Lung (tissue), 12 donors: ENCODE results near the gene CCL2. TPM values are rescaled to one million over a fixed set of nuclear protein-coding genes. Genes with fewer than 3 reads are reported as not detected.
"Not testable (repeated sequence)": the region's sequence is repeated elsewhere in the genome, so short reads cannot be mapped to it uniquely, and the experiment has no call there.

ENCODE experiments used
- ATAC-seq: fragments of 200-7000 bp; cut with Tn5 transposase; one replicate; pipeline ENCODE4 v1.9.1; 2020; ENCODE audit warnings: moderate number of reproducible peaks; ENCODE audit not compliant: insufficient read depth, low FRiP score
- DNase-seq, 3 donors: peaks; one replicate each; pipeline ENCODE4 v3.0.0-alpha.2; 2013 to 2017
- H3K27ac ChIP-seq, 2 donors: one replicate each; pipeline ENCODE4 v1.5.1; 2013; ENCODE audit warnings: mild to moderate bottlenecking in 2 of 2, moderate library complexity in 2 of 2, control low read depth in 1 of 2, inconsistent platforms in 1 of 2, low read depth in 1 of 2, low read length in 1 of 2
- H3K27me3 ChIP-seq, 3 donors: one replicate each; pipeline ENCODE4 v1.5.1; 2013; ENCODE audit warnings: low read length in 2 of 3; ENCODE audit not compliant: control insufficient read depth in 3 of 3, insufficient read depth in 3 of 3
- H3K36me3 ChIP-seq, 4 donors: one replicate each; pipeline ENCODE4 v1.5.1; 2013; ENCODE audit warnings: low read length in 4 of 4, mild to moderate bottlenecking in 1 of 4, moderate library complexity in 1 of 4; ENCODE audit not compliant: control insufficient read depth in 4 of 4, insufficient read depth in 4 of 4
- H3K4me1 ChIP-seq, 5 donors: one replicate each; pipeline ENCODE4 v1.5.1; 2013; ENCODE audit warnings: low read length in 5 of 5, mild to moderate bottlenecking in 2 of 5, moderate library complexity in 1 of 5; ENCODE audit not compliant: control insufficient read depth in 5 of 5, insufficient read depth in 5 of 5
- H3K4me3 ChIP-seq: one replicate; pipeline ENCODE4 v1.5.1; 2013; ENCODE audit warnings: mild to moderate bottlenecking, control low read depth, moderate library complexity
- H3K9ac ChIP-seq, 2 donors: one replicate each; pipeline ENCODE4 v1.5.1; 2013; ENCODE audit warnings: low read length in 2 of 2, control low read depth in 1 of 2; ENCODE audit not compliant: insufficient read depth in 1 of 2
- H3K9me3 ChIP-seq, 4 donors: one replicate each; pipeline ENCODE4 v1.5.1; 2013; ENCODE audit warnings: low read length in 3 of 4, mild to moderate bottlenecking in 1 of 4, moderate library complexity in 1 of 4; ENCODE audit not compliant: control insufficient read depth in 4 of 4, insufficient read depth in 3 of 4
- CTCF ChIP-seq: IDR thresholded peaks from 2 replicates; pipeline ENCODE4 v1.5.1; 2012; ENCODE audit warnings: mild to moderate bottlenecking; ENCODE audit errors: control extremely low read depth, extremely low read depth
- WGBS, 2 donors: extraction: QIAGEN DNeasy Blood & Tissue Kit; methylation state at CpG; one replicate each; pipeline ENCODE4 v1.1.7; 2013; 5-methylcytosine and 5-hydroxymethylcytosine counted together
- polyA plus RNA-seq, 2 donors: library from polyadenylated mRNA; stranded (reverse); fragments of 200-250 nt; gene quantifications; one replicate each; pipeline ENCODE4 v1.2.1, GENCODE V29; 2013
- total RNA-seq, 2 donors: library from RNA; depleted of rRNA in 1 of 2; stranded (reverse); fragments of >200 nt in 1 of 2; gene quantifications; one replicate each; pipeline ENCODE4 v1.2.1, GENCODE V29; 2014 to 2021
- donor health status: control.
- donor health status: control.
- donor health status: Bipolar disorder and iron deficiency.
- donor health status: healthy.
- donor health status: DM: yes; HTN: yes; CAD: no.

CCL2 gene
- total and polyA plus RNA-seq, 4 donors, result 80.8 to 1,172 (median 160) TPM

- no peak overlapping the region for H3K27ac ChIP-seq
- no peak overlapping the region for H3K4me3 ChIP-seq
- no peak overlapping the region for H3K9ac ChIP-seq
- ATAC-seq (no peak), DNase-seq (no peak)
- peaks cover 0 to 5% (median 0%) of the 10 kb centered on the region in 5 donors for H3K4me1 ChIP-seq
- no peak for TF ChIP-seq CTCF
- no peaks in the 10 kb centered on the region for H3K27me3 ChIP-seq
- no peaks in the 10 kb centered on the region for H3K9me3 ChIP-seq
- WGBS, 2 donors, result 84 to 96% methylated on average over 9 of the region's 9 CpGs
- no peaks in the 10 kb centered on the region for H3K36me3 ChIP-seq
Measured at GRCh38 chr17:34225046-34225445, 30.0 kb upstream of the CCL2 start.

GRCh38 chr17:34226011-34226743 is 28.9 kb upstream of the CCL2 start:
- 87 to 88% methylated on average over 3 of the region's 3 CpGs for WGBS, 2 donors
- Histone ChIP-seq H3K9ac (no peak overlapping the region), H3K27ac (no peak overlapping the region), H3K36me3 (no peaks in the 10 kb centered on the region), H3K4me3 (no peak overlapping the region), H3K9me3 (no peaks in the 10 kb centered on the region), H3K27me3 (no peaks in the 10 kb centered on the region), H3K4me1 (peaks cover 0 to 3% (median 0%) of the 10 kb centered on the region in 5 donors)
- TF ChIP-seq CTCF, result no peak
- DNase-seq (no peak), ATAC-seq (no peak)

- no peak for ATAC-seq
Measured at GRCh38 chr17:34226744-34227034, 28.4 kb upstream of the CCL2 start.

GRCh38 chr17:34227293-34227692 is 27.8 kb upstream of the CCL2 start:
- H3K27ac ChIP-seq, result peak overlapping the region in 1 of 2 donors; percentile 82
- not testable (repeated sequence) for ATAC-seq

More at GRCh38 chr17:34226744-34227034, 28.4 kb upstream of the CCL2 start:
- Histone ChIP-seq H3K36me3 (no peaks in the 10 kb centered on the region), H3K9ac (no peak overlapping the region), H3K9me3 (no peaks in the 10 kb centered on the region), H3K27me3 (no peaks in the 10 kb centered on the region), H3K27ac (no peak overlapping the region), H3K4me1 (peaks cover 0 to 3% (median 0%) of the 10 kb centered on the region in 5 donors), H3K4me3 (no peak overlapping the region)
- no peak for DNase-seq
- TF ChIP-seq CTCF, result no peak

More at GRCh38 chr17:34227293-34227692, 27.8 kb upstream of the CCL2 start:
- H3K9ac ChIP-seq, H3K9me3 ChIP-seq, H3K27me3 ChIP-seq, H3K4me3 ChIP-seq, DNase-seq, H3K4me1 ChIP-seq, H3K36me3 ChIP-seq: not testable (repeated sequence)
- WGBS, 2 donors, result 72 to 82% methylated on average over 2 of the region's 2 CpGs
